ENCODE data around the gene PRKD3.

PRKD3 gene

GRCh38 chr2:37355735-37356134 lies 31.1 kb upstream of the PRKD3 start:
- Histone ChIP-seq H3K4me2 (ENCODE audit: insufficient read depth, low read length) (no peak overlapping the region), H3K27me3 (ENCODE audit: insufficient read depth, low read length, poor library complexity) (peaks cover 16% of the 10 kb centered on the region), H3K9me3 (ENCODE audit: insufficient read depth, low read length, severe bottlenecking) (no peaks in the 10 kb centered on the region), H3K27ac (ENCODE audit: low read length) (no peak overlapping the region), H2AFZ (ENCODE audit: low read depth, low read length) (no peak overlapping the region), H3K4me3 (ENCODE audit: low read depth in 1 of 2, low read length in 2 of 2) (no peak overlapping the region), H3K9ac (ENCODE audit: low read depth, low read length) (no peak overlapping the region), H3K79me2 (ENCODE audit: insufficient read depth, low read length) (no peaks in the 10 kb centered on the region), H3K4me1 (ENCODE audit: insufficient read depth, low read length) (no peaks in the 10 kb centered on the region), H4K20me1 (ENCODE audit: insufficient read depth, low read length) (no peaks in the 10 kb centered on the region), H3K36me3 (ENCODE audit: insufficient read depth, low read length) (no peaks in the 10 kb centered on the region)
- ATAC-seq (ENCODE audit: insufficient read depth, low read depth) = no peak
- no peak for TF ChIP-seq EZH2 (IDR thresholded peaks at IDR 0.05; ENCODE audit: borderline replicate concordance, low read depth, low read length, severe bottlenecking)
- TF ChIP-seq, protein P1, sequence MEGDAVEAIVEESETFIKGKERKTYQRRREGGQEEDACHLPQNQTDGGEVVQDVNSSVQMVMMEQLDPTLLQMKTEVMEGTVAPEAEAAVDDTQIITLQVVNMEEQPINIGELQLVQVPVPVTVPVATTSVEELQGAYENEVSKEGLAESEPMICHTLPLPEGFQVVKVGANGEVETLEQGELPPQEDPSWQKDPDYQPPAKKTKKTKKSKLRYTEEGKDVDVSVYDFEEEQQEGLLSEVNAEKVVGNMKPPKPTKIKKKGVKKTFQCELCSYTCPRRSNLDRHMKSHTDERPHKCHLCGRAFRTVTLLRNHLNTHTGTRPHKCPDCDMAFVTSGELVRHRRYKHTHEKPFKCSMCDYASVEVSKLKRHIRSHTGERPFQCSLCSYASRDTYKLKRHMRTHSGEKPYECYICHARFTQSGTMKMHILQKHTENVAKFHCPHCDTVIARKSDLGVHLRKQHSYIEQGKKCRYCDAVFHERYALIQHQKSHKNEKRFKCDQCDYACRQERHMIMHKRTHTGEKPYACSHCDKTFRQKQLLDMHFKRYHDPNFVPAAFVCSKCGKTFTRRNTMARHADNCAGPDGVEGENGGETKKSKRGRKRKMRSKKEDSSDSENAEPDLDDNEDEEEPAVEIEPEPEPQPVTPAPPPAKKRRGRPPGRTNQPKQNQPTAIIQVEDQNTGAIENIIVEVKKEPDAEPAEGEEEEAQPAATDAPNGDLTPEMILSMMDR (IDR thresholded peaks at IDR 0.05; ENCODE audit: borderline replicate concordance, extremely low read depth, low read length, poor library complexity, severe bottlenecking) = no peak
- no peak for DNase-seq

GRCh38 chr2:37354531-37354930 lies 29.9 kb upstream of the PRKD3 start:
- H3K9ac ChIP-seq (ENCODE audit: low read depth, low read length) = no peak overlapping the region
- H3K27me3 ChIP-seq (ENCODE audit: insufficient read depth, low read length, poor library complexity) = peaks cover 22% of the 10 kb centered on the region
- no peaks in the 10 kb centered on the region for H3K9me3 ChIP-seq (ENCODE audit: insufficient read depth, low read length, severe bottlenecking)
- H3K79me2 ChIP-seq (ENCODE audit: insufficient read depth, low read length) = no peaks in the 10 kb centered on the region
- TF ChIP-seq, protein P1 (IDR thresholded peaks at IDR 0.05; ENCODE audit: borderline replicate concordance, extremely low read depth, low read length, poor library complexity, severe bottlenecking) = no peak
- TF ChIP-seq EZH2 (IDR thresholded peaks at IDR 0.05; ENCODE audit: borderline replicate concordance, low read depth, low read length, severe bottlenecking) = no peak
- H3K4me3 ChIP-seq (ENCODE audit: low read depth in 1 of 2, low read length in 2 of 2) = no peak overlapping the region
- H3K27ac ChIP-seq (ENCODE audit: low read length) = no peak overlapping the region
- H3K4me1 ChIP-seq (ENCODE audit: insufficient read depth, low read length) = no peaks in the 10 kb centered on the region
- H3K4me2 ChIP-seq (ENCODE audit: insufficient read depth, low read length) = no peak overlapping the region
- DNase-seq (no peak), ATAC-seq (ENCODE audit: insufficient read depth, low read depth) (no peak)
- no peaks in the 10 kb centered on the region for H3K36me3 ChIP-seq (ENCODE audit: insufficient read depth, low read length)
- H2AFZ ChIP-seq (ENCODE audit: low read depth, low read length) = no peak overlapping the region
- H4K20me1 ChIP-seq (ENCODE audit: insufficient read depth, low read length) = no peaks in the 10 kb centered on the region

- Histone ChIP-seq H3K79me2 (ENCODE audit: insufficient read depth, low read length) (no peaks in the 10 kb centered on the region), H3K4me3 (ENCODE audit: low read depth in 1 of 2, low read length in 2 of 2) (no peak overlapping the region), H4K20me1 (ENCODE audit: insufficient read depth, low read length) (no peaks in the 10 kb centered on the region), H3K36me3 (ENCODE audit: insufficient read depth, low read length) (no peaks in the 10 kb centered on the region), H3K9me3 (ENCODE audit: insufficient read depth, low read length, severe bottlenecking) (no peaks in the 10 kb centered on the region), H3K4me1 (ENCODE audit: insufficient read depth, low read length) (peaks cover 3% of the 10 kb centered on the region; the same call in 1 of the 2 replicates), H3K4me2 (ENCODE audit: insufficient read depth, low read length) (no peak overlapping the region), H3K9ac (ENCODE audit: low read depth, low read length) (no peak overlapping the region), H3K27ac (ENCODE audit: low read length) (no peak overlapping the region), H3K27me3 (ENCODE audit: insufficient read depth, low read length, poor library complexity) (peaks cover 51% of the 10 kb centered on the region), H2AFZ (ENCODE audit: low read depth, low read length) (no peak overlapping the region)
- ATAC-seq (ENCODE audit: insufficient read depth, low read depth) = no peak
- no peak for DNase-seq
- TF ChIP-seq EZH2 (IDR thresholded peaks at IDR 0.05; ENCODE audit: borderline replicate concordance, low read depth, low read length, severe bottlenecking) = no peak
- TF ChIP-seq, protein P1 (IDR thresholded peaks at IDR 0.05; ENCODE audit: borderline replicate concordance, extremely low read depth, low read length, poor library complexity, severe bottlenecking) = no peak
Measured at GRCh38 chr2:37350034-37350433, 25.4 kb upstream of the PRKD3 start.

All from DND-41 (cell line).